ENCODE data around the gene RAB29. TPM values are rescaled to one million over a fixed set of nuclear protein-coding genes. Genes with fewer than 3 reads are reported as not detected.
A peak's percentile ranks its signal among the peaks of the same experiment; 100 is the strongest.

RAB29 gene
- total RNA-seq, 4 donors from 2014 or later = 17.0 to 74.8 (median 43.4) TPM

GRCh38 chr1:205786601-205787000, 11.3 kb upstream of the RAB29 start:
- no peak for ATAC-seq
- Histone ChIP-seq H3K36me3 (peaks cover 0 to 25% of the 10 kb centered on the region in 2 donors), H3K27me3 (no peaks in the 10 kb centered on the region), H3K4me1 (peaks cover 0 to 23% (median 0%) of the 10 kb centered on the region in 3 donors), H3K27ac (no peak overlapping the region), H3K9me3 (no peaks in the 10 kb centered on the region), H3K4me3 (no peak overlapping the region)
- 56 to 69% methylated on average over 4 of the region's 4 CpGs for WGBS, 2 donors (ENCODE audit: low coverage in 1 of 2)
- TF ChIP-seq CTCF (IDR thresholded peaks at IDR 0.05) (no peak), POLR2A (IDR thresholded peaks at IDR 0.05) (no peak), EP300 (IDR thresholded peaks at IDR 0.05) (no peak), POLR2AphosphoS5 (IDR thresholded peaks at IDR 0.05) (no peak)

- TF ChIP-seq CTCF (IDR thresholded peaks at IDR 0.05) (no peak), POLR2A (IDR thresholded peaks at IDR 0.05) (no peak), EP300 (IDR thresholded peaks at IDR 0.05) (no peak), POLR2AphosphoS5 (IDR thresholded peaks at IDR 0.05) (no peak)
- Histone ChIP-seq H3K9me3 (no peaks in the 10 kb centered on the region), H3K36me3 (peaks cover 0 to 14% of the 10 kb centered on the region in 2 donors), H3K27me3 (no peaks in the 10 kb centered on the region), H3K27ac (no peak overlapping the region), H3K4me3 (no peak overlapping the region), H3K4me1 (peaks cover 0 to 23% (median 0%) of the 10 kb centered on the region in 3 donors)
- WGBS, 2 donors (ENCODE audit: low coverage in 1 of 2) = 90 to 91% methylated on average over 6 to 9 of the region's 9 CpGs
- no peak for ATAC-seq
Observed at GRCh38 chr1:205785446-205785845, 10.2 kb upstream of the RAB29 start.

GRCh38 chr1:205783904-205784303, 8.6 kb upstream of the RAB29 start:
- H3K4me3 ChIP-seq = no peak overlapping the region
- no peaks in the 10 kb centered on the region for H3K36me3 ChIP-seq
- H3K4me1 ChIP-seq = peaks cover 0 to 23% (median 0%) of the 10 kb centered on the region in 3 donors
- peak overlapping the region; percentile 59 to 81 (median 80) for H3K27ac ChIP-seq
- no peak for TF ChIP-seq CTCF (IDR thresholded peaks at IDR 0.05)
- no peak for TF ChIP-seq POLR2AphosphoS5 (IDR thresholded peaks at IDR 0.05)
- no peak for TF ChIP-seq POLR2A (IDR thresholded peaks at IDR 0.05)
- no peak for TF ChIP-seq EP300 (IDR thresholded peaks at IDR 0.05)
- H3K27me3 ChIP-seq = no peaks in the 10 kb centered on the region
- no peaks in the 10 kb centered on the region for H3K9me3 ChIP-seq
- WGBS, 2 donors (ENCODE audit: low coverage in 1 of 2) = 57 to 67% methylated on average over 2 of the region's 4 CpGs
- ATAC-seq = peak; percentile 81

GRCh38 chr1:205783433-205783795, 8.1 kb upstream of the RAB29 start:
- no peak for TF ChIP-seq POLR2AphosphoS5 (IDR thresholded peaks at IDR 0.05)
- TF ChIP-seq POLR2A (IDR thresholded peaks at IDR 0.05) = no peak
- TF ChIP-seq CTCF (IDR thresholded peaks at IDR 0.05) = no peak
- no peak for TF ChIP-seq EP300 (IDR thresholded peaks at IDR 0.05)

GRCh38 chr1:205782627-205783432, 7.5 kb upstream of the RAB29 start:
- H3K36me3 ChIP-seq = no peaks in the 10 kb centered on the region
- no peak for ATAC-seq
- 80 to 83% methylated on average over 1 to 3 of the region's 4 CpGs for WGBS, 2 donors (ENCODE audit: low coverage in 1 of 2)
- peaks cover 0 to 23% (median 0%) of the 10 kb centered on the region in 3 donors for H3K4me1 ChIP-seq
- no peak for TF ChIP-seq EP300 (IDR thresholded peaks at IDR 0.05)
- TF ChIP-seq POLR2A (IDR thresholded peaks at IDR 0.05) = no peak
- no peak for TF ChIP-seq POLR2AphosphoS5 (IDR thresholded peaks at IDR 0.05)
- TF ChIP-seq CTCF (IDR thresholded peaks at IDR 0.05) = no peak
- no peak overlapping the region for H3K4me3 ChIP-seq
- peak overlapping the region; percentile 59 to 81 (median 80) for H3K27ac ChIP-seq
- no peaks in the 10 kb centered on the region for H3K27me3 ChIP-seq
- H3K9me3 ChIP-seq = no peaks in the 10 kb centered on the region

More at GRCh38 chr1:205783433-205783795, 8.1 kb upstream of the RAB29 start:
- Histone ChIP-seq H3K27me3 (no peaks in the 10 kb centered on the region), H3K4me3 (no peak overlapping the region), H3K9me3 (no peaks in the 10 kb centered on the region), H3K4me1 (peaks cover 0 to 23% (median 0%) of the 10 kb centered on the region in 3 donors), H3K36me3 (no peaks in the 10 kb centered on the region), H3K27ac (peak overlapping the region; percentile 59 to 81 (median 80))
- no peak for ATAC-seq

Data from gastroesophageal sphincter (tissue), 4 donors.